Measurements from ENCODE around the gene SH2D7.

The SH2D7 gene

DNA sequence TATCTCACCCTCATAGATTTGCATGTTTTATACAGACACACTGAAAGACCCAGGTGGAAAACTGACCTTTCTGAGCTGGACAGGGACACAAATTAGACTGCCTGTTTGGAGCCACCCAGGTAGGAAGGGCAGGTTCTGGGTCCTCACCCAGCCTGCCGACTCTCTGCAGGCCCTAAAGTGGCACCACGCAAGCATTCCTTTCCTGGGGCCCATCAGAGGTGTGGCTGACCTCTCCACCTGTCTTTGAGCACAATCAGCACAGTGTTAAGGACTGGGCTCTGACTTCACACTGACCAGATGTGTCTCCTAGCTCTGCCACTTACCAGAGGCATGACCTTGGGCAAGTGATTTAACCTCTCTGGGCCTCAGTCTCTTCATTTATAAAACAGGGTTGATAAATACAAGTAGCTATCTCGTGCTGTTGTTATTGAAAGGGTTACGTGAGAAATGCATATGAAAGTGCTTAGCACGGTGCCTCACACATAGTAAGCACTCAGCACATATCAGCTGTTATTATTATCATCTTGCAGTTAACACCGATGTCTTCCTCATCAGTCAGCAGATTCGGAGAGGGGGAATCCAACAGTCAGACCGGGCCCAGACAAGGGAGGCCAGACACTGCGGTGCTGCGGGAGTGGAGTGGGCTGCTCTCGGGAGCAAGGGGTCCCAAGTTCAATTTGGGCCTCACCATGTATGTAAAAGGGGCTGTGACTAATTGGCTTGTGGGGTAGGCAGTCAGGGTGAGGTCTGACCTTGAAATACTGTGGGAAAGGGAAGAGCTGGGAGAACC is 12.9 kb upstream of the SH2D7 start:
- DNase-seq: no peak

DNA sequence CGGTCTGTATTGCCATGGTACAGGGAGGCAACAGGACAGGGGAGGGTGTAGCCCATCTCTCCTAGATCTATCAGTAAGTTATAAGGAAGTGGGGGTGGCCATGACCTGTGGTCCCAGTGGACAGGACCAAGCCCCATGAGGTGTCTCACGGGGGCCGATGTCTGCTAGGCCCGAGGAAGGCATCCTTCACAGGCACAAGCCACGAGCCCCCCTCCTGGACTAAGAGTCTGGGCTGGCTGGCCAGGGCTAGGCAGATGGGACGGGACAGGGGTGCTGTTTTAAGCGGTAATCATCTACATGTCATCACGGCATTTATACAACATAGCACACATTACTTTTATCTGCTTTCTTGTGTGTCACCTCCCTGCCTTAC is 12.3 kb upstream of the SH2D7 start:
- no peak for DNase-seq

DNA sequence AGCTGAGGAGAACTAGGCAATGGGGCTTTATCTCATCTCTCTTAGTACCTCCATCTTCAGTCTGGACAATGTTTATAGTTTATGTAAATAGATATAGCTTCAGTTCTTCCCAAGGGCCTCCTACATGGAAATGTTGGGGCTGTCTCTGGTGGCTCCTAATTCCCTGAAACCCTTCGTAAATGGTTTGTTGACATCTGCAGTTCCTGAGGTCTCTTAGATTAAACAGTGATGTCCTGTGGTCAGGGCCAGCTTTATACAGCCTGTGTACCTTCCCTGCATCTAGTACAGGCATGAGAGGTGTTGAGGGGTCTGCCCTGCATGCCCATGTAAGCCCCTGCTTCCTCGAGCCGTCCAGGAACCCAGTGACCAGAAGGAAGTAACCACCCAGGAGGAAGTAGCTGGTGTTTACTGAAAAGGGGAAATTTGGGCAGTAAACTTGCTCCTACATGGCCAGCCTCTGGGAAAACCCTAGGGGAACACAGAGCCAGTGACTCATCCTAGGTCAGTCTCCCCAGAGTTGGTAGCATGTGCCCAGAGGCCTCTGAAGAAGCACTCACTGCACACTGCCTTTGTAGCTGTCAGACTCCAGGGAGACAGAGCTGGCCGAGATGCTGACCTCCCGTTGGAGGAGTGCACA is 10.1 kb upstream of the SH2D7 start:
- DNase-seq: no peak

DNA sequence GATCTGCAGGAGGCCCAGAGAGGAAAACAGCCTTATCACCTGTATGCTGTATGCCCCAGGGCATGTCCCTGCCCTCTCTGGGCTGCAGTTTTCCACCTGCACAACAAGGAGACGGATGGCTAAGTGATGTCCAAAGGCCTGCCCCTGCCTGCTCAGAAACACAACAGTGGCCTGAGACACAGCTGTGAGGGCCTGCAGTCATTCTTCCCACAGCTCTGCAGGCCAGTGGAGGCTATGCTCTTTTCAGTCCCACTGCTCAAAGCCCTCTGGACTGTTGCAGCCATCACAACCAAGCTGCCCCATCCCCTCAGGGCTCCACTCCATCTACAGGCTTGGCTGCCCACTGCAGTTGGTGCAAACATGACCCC is 9.6 kb upstream of the SH2D7 start:
- DNase-seq: no peak

DNA sequence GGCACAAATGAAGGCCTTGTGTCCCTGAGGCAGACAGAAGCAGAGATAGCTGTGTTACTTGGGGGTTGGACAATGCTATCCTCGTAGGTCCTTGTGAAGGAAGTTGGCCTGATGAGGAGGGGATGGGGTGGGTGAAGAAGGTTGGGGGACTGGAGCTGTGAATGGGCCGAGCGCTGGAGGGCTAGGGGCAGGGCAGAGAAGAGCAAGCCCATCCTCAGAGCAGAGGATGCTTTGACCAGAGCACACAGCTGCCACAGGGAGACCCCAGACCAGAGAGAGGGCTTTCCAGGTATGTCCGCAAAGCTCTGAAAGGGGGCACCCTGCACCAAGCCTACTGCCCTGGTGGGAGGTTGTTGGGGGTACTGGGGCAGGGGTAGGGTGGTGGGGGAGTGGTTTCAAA is 9.2 kb upstream of the SH2D7 start:
- no peak for DNase-seq

DNA sequence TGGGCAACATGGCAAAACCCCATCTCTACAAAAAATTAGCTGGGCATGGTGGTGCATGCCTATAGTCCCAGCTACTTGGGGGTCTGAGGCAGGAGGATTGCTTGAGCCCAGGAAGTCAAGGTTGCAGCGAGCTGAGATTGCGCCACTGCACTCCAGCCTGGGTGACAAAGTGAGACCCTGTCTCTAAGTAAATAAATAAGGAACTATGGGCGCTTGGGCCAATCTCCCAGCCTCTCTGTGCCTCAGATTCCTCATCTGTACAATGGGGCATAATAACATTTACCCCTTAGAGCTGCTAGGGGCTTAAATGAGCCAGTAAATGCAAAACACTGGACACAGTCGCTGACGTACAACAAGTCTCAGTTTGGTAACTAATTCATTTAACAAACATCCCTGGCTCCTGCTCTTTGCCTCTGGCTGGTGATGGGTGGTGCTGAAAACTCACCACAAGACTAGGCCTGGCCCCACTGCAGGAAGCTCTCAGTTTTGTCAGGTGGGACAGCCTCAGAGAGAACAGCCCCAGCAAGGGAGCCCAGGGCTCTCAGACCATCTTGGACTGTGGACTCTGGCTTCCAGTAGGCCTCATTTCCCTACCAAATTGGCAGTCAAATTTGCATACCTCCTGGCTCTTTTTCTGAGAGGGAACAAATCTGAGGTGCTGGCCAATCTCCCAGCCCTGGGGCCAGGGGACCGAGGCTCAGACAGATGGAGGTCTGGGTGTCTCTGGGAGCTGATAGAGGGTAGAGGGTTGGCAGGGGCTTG is 8.5 kb upstream of the SH2D7 start:
- no peak for DNase-seq

DNA sequence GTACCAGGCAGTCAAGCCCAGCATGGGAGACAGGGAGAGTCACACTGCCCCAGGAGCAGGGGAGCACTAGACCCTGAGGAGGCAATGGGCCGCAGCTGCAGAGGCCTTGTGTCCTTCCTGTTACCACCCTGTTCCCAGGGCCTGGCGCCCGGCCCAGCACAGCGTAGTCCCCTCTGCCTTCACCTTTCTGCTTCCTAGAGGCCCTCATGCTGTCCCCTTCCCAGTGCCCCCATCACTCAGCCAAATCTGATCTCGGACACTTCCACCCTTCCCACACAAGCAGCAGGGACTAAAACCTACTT is 8.0 kb upstream of the SH2D7 start:
- DNase-seq: no peak

DNA sequence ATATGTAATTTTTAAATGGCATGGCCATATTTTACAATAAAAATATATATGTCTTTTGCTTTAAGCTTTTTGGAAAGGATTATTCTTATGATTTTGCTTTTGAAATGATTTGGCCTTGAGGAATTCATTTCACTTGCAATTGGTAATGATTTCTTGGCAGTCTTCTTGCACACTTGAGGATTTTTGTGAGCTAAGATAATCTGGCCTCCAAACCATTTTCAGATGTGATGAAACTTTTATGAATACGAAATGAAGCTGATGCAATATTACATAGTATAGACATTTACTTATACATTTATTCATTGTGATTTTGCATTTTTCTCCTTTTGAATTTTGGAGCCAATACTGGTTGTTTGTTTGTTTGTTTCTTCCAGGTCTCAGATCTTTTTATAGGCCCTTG is 6.4 kb upstream of the SH2D7 start:
- DNase-seq: no peak

DNA sequence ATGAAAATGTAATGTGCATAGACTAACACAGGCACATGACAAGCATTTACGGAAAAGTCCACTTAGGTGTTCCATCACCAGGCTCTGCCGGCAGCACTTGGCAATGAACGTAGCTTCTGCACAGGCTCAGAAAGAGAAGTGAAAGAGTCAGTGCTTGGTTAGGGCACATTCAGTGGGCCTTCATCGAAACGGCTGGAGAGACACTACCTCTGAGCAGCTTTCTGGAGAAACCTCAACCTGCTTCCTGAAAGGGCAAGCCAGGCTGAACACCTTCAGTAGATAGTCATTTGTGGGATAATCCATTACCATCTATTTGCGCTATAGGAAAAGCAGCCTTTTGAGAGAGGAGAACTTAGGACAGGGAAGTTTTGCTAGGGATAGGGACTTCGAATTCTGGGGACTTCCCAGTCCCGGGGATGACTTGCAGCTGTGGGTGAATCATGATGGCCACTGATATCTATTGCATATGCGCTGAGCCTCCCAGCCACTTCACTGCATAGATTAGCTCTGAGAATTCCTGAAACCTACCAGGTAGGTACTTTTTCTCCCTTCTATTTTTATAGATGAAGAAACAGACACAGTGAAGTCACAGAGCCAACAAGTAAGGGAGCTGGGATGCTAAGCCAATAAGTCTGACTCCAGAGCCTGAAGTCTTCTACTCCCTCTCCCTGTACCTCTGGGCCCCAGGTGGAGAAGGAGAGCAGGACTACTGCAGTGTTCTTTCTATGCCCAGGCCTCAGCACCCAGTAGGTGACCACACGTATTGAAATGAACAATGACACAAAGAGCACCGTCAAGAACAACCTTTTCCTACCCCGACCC is 4.2 kb upstream of the SH2D7 start:
- DNase-seq: no peak

DNA sequence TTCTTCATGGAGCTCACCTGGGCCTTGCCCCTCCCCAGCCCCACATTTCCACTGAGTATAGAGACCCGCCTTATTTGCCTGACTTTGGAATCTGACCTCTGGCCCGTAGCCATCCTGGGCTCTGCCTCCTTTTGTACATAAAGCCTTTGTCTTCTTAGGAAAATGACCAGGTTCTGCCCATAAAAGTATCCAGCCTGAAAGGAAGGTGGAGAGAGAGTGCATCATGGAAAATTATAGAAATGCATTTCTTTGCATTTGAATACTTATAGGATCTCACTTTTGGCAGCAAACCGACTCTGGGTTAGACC is 3.6 kb upstream of the SH2D7 start:
- no peak for DNase-seq

DNA sequence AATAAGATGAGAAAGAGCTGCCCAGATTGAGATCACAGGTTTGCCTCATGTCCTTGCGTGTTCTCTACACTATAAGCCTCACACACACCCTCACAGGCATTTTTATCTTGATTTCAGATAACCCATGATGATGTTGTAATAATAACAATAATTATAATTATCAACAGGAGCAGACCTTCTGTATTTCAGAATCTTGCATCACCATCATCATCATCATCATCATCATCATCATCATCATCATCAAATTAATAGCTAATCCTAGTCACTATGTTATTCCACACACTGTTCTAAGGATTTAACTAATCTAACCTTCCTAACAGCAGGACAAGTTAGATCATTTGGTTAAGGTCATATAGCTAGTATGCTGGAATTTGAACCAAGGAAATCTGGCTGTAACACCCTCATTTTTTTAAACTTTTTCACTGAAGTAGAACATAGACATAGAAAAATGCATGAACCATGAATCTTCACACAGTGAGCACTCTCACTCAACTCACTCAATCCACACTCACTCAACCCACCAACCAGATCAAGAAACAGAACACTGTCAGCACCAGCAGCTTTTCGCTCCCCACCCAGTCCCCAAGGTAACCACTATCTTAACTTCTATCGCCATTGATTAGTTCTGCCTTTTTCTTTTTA is 1.8 kb upstream of the SH2D7 start:
- no peak for DNase-seq

DNA sequence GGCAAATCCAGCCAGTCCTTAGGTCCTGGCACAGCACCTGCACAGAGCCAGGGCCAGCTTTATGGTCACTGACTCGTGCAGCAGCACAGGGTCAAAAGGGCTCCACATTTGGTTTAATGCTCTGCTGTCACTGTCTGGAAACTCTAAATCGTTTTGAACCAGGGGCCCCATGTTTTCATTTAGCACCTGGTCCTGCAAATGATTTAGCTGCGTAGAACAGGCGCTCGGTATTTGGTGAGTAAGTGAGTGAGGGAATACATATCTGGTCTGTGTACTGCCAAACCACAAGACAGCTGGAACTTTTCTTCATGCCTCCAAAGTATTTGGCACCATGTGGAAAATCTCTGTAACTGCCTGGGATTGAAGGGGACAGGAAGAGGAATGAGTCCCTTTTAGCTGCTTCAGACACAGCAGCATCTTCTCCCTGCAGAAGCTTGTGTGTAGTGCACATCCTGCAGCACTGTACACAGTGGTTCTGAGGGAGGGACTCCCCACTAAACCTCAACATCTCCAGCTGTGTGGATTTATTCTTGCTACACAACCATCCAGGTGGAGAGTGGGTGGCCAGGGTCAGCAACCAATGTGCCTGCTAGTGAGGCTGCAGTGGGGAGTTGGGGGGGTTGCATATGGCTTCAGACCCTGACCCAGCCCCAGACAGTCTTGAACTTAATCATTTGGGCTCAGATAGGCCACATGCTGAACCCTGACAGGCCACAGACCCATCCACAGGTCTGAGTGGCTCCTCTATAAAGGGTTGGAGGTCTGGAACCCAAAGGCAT is 1.1 kb downstream of the SH2D7 start:
- no peak for DNase-seq

DNA sequence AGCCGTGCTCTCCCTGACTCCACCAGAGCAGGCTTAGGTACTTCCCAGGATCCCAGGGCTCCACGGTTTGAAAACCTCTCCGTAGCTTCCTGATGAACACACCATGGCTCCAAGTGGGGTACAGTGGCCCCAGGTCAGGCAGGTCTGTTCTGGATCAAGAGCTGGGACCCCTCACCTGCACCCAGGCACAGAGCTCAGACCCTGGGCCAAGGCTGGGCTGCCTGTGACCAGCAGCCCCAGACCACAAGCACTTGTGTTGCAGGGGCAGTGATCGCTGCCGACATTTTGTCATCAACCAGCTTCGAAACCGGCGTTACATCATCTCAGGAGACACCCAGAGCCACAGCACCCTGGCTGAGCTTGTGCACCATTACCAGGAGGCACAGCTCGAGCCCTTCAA is 5.3 kb downstream of the SH2D7 start:
- no peak for DNase-seq

DNA sequence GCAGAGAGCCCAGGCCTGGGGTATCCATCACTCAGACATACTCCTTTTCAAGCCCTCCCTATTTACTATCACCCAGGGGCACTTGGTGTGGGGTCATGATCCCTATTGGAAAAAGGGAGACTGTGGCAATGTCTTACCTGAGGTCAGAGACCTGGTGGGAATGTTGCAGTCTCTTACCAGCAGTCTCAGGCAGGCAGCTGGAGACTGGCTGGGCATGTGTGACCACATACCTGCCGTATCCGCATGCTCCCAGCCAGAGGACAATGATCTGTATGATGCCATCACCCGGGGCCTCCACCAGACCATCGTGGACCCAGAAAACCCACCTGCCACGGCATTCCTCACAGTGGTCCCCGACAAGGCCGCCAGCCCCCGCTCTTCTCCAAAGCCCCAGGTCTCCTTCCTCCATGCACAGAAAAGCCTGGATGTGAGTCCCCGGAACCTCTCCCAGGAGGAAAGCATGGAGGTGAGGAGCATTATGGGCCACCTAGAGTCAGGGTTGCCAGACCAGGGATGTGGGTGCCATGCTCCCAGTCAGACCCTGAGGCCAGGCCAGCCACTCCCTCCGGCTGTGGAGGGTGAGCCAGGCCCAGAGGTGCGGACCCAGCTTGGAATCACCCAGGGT is 5.9 kb downstream of the SH2D7 start:
- DNase-seq: no peak

DNA sequence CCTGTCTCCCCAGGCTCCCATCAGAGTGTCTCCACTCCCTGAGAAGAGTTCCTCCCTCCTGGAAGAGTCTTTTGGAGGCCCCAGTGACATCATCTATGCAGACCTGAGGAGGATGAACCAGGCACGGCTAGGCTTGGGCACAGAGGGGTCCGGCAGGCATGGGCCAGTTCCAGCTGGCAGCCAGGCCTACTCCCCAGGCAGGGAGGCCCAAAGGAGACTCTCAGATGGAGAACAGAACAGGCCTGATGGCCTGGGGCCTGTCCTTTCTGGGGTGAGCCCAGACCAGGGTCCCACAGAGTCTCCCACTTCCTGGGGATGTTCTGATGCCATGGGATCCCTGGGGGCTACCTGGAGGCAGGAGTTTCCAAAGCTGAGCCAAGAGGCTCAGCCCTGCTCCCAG is 8.5 kb downstream of the SH2D7 start:
- no peak for DNase-seq

DNA sequence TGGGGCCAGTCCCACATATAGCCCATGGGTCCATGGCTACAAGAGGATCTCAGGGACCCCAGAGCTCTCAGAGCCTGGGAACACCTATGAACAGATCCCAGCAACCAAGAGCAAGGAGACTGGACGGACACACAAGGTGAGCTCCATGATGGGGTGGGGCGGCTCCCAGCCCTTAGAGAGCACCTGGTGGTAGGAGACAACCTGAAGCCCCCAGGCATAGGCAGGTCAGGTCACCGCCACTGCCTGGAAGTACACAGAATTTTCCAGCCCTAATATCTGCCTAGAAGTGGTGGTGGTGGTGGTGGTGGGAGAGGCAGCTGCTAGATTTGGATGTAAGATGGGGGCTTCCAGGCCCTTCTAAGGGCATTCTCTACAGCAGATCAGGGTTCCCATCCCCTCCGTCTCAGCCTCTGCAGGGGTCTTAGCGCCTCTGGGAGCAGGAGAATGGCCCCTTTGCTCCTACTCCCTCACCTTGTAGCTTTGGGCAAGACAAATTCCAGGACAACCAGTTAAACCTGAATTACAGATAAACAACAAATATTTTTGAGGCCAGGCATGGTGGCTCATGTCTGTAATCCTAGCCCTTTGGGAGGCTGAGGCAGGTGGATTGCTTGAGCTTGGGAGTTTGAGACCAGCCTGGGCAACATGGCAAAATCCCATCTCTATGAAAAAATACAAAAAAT is 9.2 kb downstream of the SH2D7 start:
- DNase-seq: no peak

DNA sequence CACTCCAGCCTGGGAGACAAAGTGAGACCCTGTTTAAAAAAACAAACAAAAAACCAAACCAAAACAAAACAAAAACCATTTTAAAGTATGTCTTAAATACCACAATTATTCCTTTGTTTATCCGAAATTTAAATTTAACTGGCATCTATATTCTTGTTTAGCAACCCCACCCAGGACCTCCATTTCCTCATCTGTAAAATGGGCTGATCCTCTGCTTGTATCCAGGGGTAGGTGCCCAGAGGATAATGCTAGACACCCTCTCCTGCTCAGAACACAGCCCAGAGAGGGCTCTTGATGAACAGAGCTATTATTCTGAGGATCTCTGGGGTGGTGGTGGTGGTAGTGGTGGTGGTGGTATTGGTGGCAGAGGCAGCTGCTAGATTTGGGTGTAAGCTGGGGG is 9.8 kb downstream of the SH2D7 start:
- no peak for DNase-seq

DNA sequence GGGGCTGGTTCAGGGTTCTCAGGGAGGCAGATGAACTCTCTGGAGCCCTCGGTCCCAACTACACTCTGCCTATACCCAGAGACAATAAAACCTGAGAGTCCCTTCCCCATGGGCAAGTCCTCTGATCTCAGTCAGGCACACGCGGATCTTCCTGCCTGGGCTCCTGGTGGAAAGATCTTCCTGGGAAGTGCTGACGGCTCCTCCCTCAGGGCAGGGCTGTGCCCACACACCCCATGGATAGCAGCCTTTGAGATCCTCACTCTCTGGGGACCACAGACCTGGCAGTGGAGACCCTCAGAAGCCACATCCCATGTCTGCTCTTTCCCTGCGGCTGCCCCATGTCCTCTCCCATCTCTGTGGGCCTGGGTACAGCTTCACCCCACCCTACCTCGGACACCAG is 10.4 kb downstream of the SH2D7 start:
- DNase-seq: no peak

DNA sequence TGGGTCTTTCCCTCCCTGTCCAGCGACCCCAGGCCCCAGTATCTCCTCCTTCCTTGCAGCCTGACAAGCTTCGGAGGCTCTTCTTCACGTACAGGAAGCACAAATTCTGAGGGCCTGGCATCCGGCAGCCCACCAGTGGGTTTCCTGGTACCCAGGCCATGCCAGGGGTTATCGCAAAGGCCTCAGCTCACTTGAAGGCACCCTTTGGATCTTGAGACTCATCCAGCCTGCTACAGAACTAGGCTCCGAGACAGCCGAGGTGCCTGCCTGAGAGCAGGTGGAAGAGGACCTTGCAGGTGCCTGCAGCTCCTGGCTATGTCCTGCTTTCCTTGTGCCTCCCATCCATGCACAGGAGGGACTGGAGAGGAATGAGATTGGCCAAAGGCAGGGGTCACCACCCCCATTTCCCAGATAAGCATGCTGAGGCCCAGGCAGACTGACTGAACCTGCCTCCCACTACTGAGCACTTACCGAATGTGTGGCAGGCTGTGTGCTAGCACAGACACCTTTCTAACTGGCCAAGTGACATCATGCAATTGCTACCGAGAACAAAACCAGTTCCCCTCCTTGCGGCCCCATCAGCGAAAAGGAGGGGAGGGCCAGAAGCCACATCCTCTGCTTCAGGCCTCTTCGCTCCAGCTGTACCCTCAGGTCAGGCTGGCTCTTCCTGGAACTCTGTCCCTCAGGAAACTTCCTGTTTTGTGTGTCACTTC is 11.2 kb downstream of the SH2D7 start:
- no peak for DNase-seq

DNA sequence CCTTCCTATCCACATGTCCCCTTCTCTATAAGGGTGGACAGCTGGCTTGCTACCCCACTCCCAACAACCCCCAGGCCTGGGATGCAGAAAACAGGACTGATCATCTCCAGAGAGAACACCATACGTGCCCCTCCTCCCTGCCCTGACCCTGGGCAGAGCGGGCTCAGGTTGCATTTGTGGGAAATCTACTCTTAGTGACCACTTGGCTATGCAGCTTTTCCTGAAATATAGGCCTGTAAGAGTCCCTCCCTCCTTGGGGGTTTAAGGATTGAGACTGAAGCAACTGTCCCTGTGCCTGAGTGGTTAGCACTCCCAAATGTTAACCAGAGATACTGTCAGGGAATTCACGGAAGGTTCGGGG is 11.7 kb downstream of the SH2D7 start:
- DNase-seq: no peak

Measured in NCI-H1105 (cell line).